H1 (cell line): ENCODE results near the gene CHCHD3. TPM values are rescaled to one million over a fixed set of nuclear protein-coding genes. Genes with fewer than 3 reads are reported as not detected.

ENCODE experiments used
- CTCF ChIA-PET: fragments of 300-600 bp; sonication (Branson Sonifier 250); formaldehyde crosslinking; loops from one replicate; lab custom pipeline; 2021; ENCODE audit not compliant: partially characterized antibody; lab: Charles Lee
- POLR2A ChIA-PET: fragments of 300-600 bp; sonication (Branson Sonifier 250); formaldehyde crosslinking; loops from one replicate; lab custom pipeline; 2021; ENCODE audit warnings: inconsistent platforms; ENCODE audit not compliant: partially characterized antibody; lab: Charles Lee
- DNase-seq, 2 experiments: peaks; one replicate each; pipeline versions ENCODE4 v3.0.0 to v3.0.0-alpha.2; 2010 to 2022; ENCODE audit warnings: low spot score in 2 of 2, low read depth in 1 of 2, mixed read lengths in 1 of 2
- FAIRE-seq: peaks from 2 replicates; lab custom pipeline; 2011; peaks lifted over from hg19 to GRCh38; lab: Jason Lieb, UNC
- H2AFZ ChIP-seq: 2 replicates; pipeline ENCODE4 v1.8.1; 2012; ENCODE audit warnings: low read length, inconsistent platforms
- H2AK5ac ChIP-seq: 2 replicates; pipeline ENCODE4 v1.6.1; 2013; ENCODE audit warnings: low read depth, low read length
- H2BK120ac ChIP-seq: replicated peaks from 2 replicates; pipeline ENCODE3; 2013; ENCODE audit warnings: low read depth, low read length, inconsistent platforms
- H2BK12ac ChIP-seq: 2 replicates; pipeline ENCODE4 v1.6.1; 2013; ENCODE audit warnings: low read depth, low read length
- H2BK15ac ChIP-seq: 2 replicates; pipeline ENCODE4 v1.6.1; 2013; ENCODE audit warnings: low read length
- H2BK20ac ChIP-seq: 2 replicates; pipeline ENCODE4 v1.6.1; 2013; ENCODE audit warnings: low read length
- H2BK5ac ChIP-seq: 2 replicates; pipeline ENCODE4 v1.6.1; 2013; ENCODE audit warnings: low read depth, low read length
- H3K14ac ChIP-seq: 2 replicates; pipeline ENCODE4 v1.6.1; 2013; ENCODE audit warnings: inconsistent platforms; ENCODE audit not compliant: insufficient read length
- H3K18ac ChIP-seq: 2 replicates; pipeline ENCODE4 v1.6.1; 2013; ENCODE audit warnings: low read length; ENCODE audit errors: extremely low read depth
- H3K23ac ChIP-seq: 2 replicates; pipeline ENCODE4 v1.6.1; 2013; ENCODE audit warnings: inconsistent platforms; ENCODE audit not compliant: insufficient read length
- H3K23me2 ChIP-seq: 2 replicates; pipeline ENCODE4 v1.6.1; 2013; ENCODE audit warnings: low read depth, low read length
- H3K27ac ChIP-seq: 2 replicates; pipeline ENCODE4 v1.6.1; 2011; ENCODE audit warnings: low read depth, low read length, inconsistent platforms
- H3K27me3 ChIP-seq, 4 experiments: replicated peaks in 1 of 4; 1 replicate in 1 of 4; 2 replicates in 3 of 4; pipeline versions ENCODE4 v1.6.1 to v1.8.1; 2011 to 2013; ENCODE audit warnings: low read length in 3 of 4, mild to moderate bottlenecking in 3 of 4, inconsistent platforms in 2 of 4, mixed read lengths in 2 of 4, moderate library complexity in 1 of 4; ENCODE audit not compliant: control insufficient read depth in 3 of 4, insufficient read depth in 3 of 4; ENCODE audit errors: extremely low read depth in 1 of 4
- H3K36me3 ChIP-seq, 4 experiments: 2 replicates each; pipeline versions ENCODE4 v1.6.1 to v1.8.1; 2011 to 2013; ENCODE audit warnings: mild to moderate bottlenecking in 4 of 4, low read length in 3 of 4, moderate library complexity in 2 of 4, control low read depth in 1 of 4, inconsistent platforms in 1 of 4; ENCODE audit not compliant: insufficient read depth in 4 of 4, control insufficient read depth in 2 of 4
- H3K4ac ChIP-seq: replicated peaks from 2 replicates; pipeline ENCODE3; 2013; ENCODE audit warnings: low read length, low read depth, mixed read lengths, inconsistent platforms; ENCODE audit not compliant: insufficient read length
- H3K4me1 ChIP-seq, 4 experiments: replicated peaks in 1 of 4; 1 replicate in 1 of 4; 2 replicates in 3 of 4; pipeline versions ENCODE4 v1.6.1 to v1.8.1; 2011 to 2013; ENCODE audit warnings: low read length in 3 of 4, inconsistent platforms in 2 of 4, mixed read lengths in 1 of 4; ENCODE audit not compliant: insufficient read depth in 4 of 4, control insufficient read depth in 3 of 4
- H3K4me2 ChIP-seq, 2 experiments: 2 replicates each; pipeline versions ENCODE4 v1.6.1 to v1.8.1; 2011 to 2013; ENCODE audit warnings: low read depth in 2 of 2, low read length in 2 of 2, control low read depth in 1 of 2, inconsistent platforms in 1 of 2, mild to moderate bottlenecking in 1 of 2; ENCODE audit not compliant: insufficient read depth in 1 of 2
- H3K4me3 ChIP-seq, 4 experiments: fragments of 200-600, 300-600 bp in 1 of 4; sonication (generic), shearing (Covaris generic), sonication (Bioruptor Twin) in 1 of 4; 2 replicates each; pipeline versions ENCODE4 v1.5.1 to v1.8.1; 2011 to 2016; ENCODE audit warnings: low read length in 4 of 4, low read depth in 3 of 4, control low read depth in 2 of 4, inconsistent platforms in 2 of 4, mild to moderate bottlenecking in 2 of 4, mixed read lengths in 1 of 4, moderate library complexity in 1 of 4; ENCODE audit not compliant: insufficient read depth in 2 of 4; ENCODE audit errors: extremely low read depth in 1 of 4
- H3K56ac ChIP-seq: replicated peaks from 2 replicates; pipeline ENCODE3; 2013; ENCODE audit warnings: low read depth, mild to moderate bottlenecking, mixed read lengths, low read length, inconsistent platforms; ENCODE audit not compliant: insufficient read length
- H3K79me1 ChIP-seq: 2 replicates; pipeline ENCODE4 v1.6.1; 2013; ENCODE audit warnings: low read depth, low read length, control low read depth
- H3K79me2 ChIP-seq, 2 experiments: 2 replicates each; pipeline versions ENCODE4 v1.6.1 to v1.8.1; 2012 to 2013; ENCODE audit warnings: low read length in 2 of 2, mild to moderate bottlenecking in 2 of 2, inconsistent platforms in 1 of 2; ENCODE audit not compliant: insufficient read depth in 2 of 2, control insufficient read depth in 1 of 2
- H3K9ac ChIP-seq, 4 experiments: replicated peaks in 1 of 4; 1 replicate in 1 of 4; 2 replicates in 3 of 4; pipeline versions ENCODE4 v1.6.1 to v1.8.1; 2011 to 2013; ENCODE audit warnings: low read depth in 3 of 4, low read length in 3 of 4, control low read depth in 2 of 4, mild to moderate bottlenecking in 2 of 4, moderate library complexity in 2 of 4, inconsistent platforms in 1 of 4; ENCODE audit errors: extremely low read depth in 1 of 4
- H3K9me3 ChIP-seq, 2 experiments: 2 replicates each; pipeline versions ENCODE4 v1.6.1 to v1.8.1; 2012 to 2013; ENCODE audit warnings: mild to moderate bottlenecking in 2 of 2, moderate library complexity in 2 of 2, control low read depth in 1 of 2, inconsistent platforms in 1 of 2, low read depth in 1 of 2, low read length in 1 of 2, mixed read lengths in 1 of 2; ENCODE audit not compliant: insufficient read depth in 2 of 2
- H4K20me1 ChIP-seq, 2 experiments: replicated peaks in 1 of 2; 2 replicates each; pipeline versions ENCODE3 to v1.8.1; 2011 to 2013; ENCODE audit warnings: inconsistent platforms in 2 of 2, low read length in 2 of 2, mild to moderate bottlenecking in 1 of 2; ENCODE audit not compliant: insufficient read depth in 2 of 2, control insufficient read depth in 1 of 2
- H4K5ac ChIP-seq: 2 replicates; pipeline ENCODE4 v1.6.1; 2013; ENCODE audit warnings: low read length, low read depth, mixed read lengths, inconsistent platforms; ENCODE audit not compliant: insufficient read length
- H4K8ac ChIP-seq: 2 replicates; pipeline ENCODE4 v1.8.0; 2013; ENCODE audit warnings: mild to moderate bottlenecking, moderate library complexity, low read length, inconsistent platforms; ENCODE audit not compliant: insufficient read depth; ENCODE audit errors: extremely low read depth
- H4K91ac ChIP-seq: replicated peaks from 2 replicates; pipeline ENCODE3; 2013; ENCODE audit warnings: low read length, mixed read lengths, inconsistent platforms; ENCODE audit not compliant: insufficient read length
- ASH2L ChIP-seq: fragments of 200-600, 300-600 bp; sonication (generic); IDR thresholded peaks from one replicate; pipeline ENCODE4 v1.7.1; 2017; ENCODE audit warnings: low read length
- ATF3 ChIP-seq: IDR thresholded peaks from 2 replicates; pipeline ENCODE4 v1.6.1; 2011; ENCODE audit warnings: low read depth, mild to moderate bottlenecking, low read length; ENCODE audit not compliant: insufficient read depth
- BACH1 ChIP-seq: IDR thresholded peaks from 2 replicates; pipeline ENCODE4 v1.6.1; 2012; ENCODE audit warnings: low read length, improper control_type of control experiment
- BCL11A ChIP-seq, 2 experiments: IDR thresholded peaks; one replicate each; pipeline ENCODE4 v1.6.1; 2011; ENCODE audit warnings: low read depth in 2 of 2, low read length in 2 of 2, mild to moderate bottlenecking in 2 of 2
- CREB1 ChIP-seq: IDR thresholded peaks from 2 replicates; pipeline ENCODE4 v1.6.1; 2012; ENCODE audit warnings: inconsistent platforms
- EZH2 ChIP-seq: fragments of 200-600 bp; sonication (generic); IDR thresholded peaks from 2 replicates; pipeline ENCODE4 v1.7.1; 2012; ENCODE audit warnings: low read depth, mild to moderate bottlenecking, moderate library complexity, low read length, inconsistent platforms; ENCODE audit not compliant: severe bottlenecking
- MAFK ChIP-seq: IDR thresholded peaks from 2 replicates; pipeline ENCODE4 v1.6.1; 2012; ENCODE audit warnings: low read depth, mild to moderate bottlenecking, improper control_type of control experiment, low read length
- NANOG ChIP-seq: IDR thresholded peaks from 2 replicates; pipeline ENCODE4 v1.6.1; 2011; ENCODE audit warnings: low read length, low read depth, mild to moderate bottlenecking, inconsistent platforms; ENCODE audit not compliant: insufficient read depth, poor library complexity, severe bottlenecking
- PHF8 ChIP-seq: fragments of 200-600 bp; sonication (generic); conservative IDR thresholded peaks from 2 replicates; pipeline ENCODE4 v1.7.1; 2012; ENCODE audit warnings: low read depth, mild to moderate bottlenecking, inconsistent platforms, low read length, moderate library complexity
- RAD21 ChIP-seq, 2 experiments: IDR thresholded peaks in 1 of 2; conservative IDR thresholded peaks in 1 of 2; 2 replicates each; pipeline ENCODE4 v1.6.1; 2011; ENCODE audit warnings: low read depth in 2 of 2, low read length in 2 of 2, improper control_type of control experiment in 1 of 2, inconsistent platforms in 1 of 2, mild to moderate bottlenecking in 1 of 2, moderate library complexity in 1 of 2
- SP4 ChIP-seq: IDR thresholded peaks from 2 replicates; pipeline ENCODE4 v1.6.1; 2012; ENCODE audit warnings: low read length, inconsistent platforms
- TAF1 ChIP-seq: IDR thresholded peaks from 2 replicates; pipeline ENCODE4 v1.6.1; 2011; ENCODE audit warnings: mild to moderate bottlenecking, low read depth, low read length
- TBP ChIP-seq: IDR thresholded peaks from 2 replicates; pipeline ENCODE4 v1.6.1; 2011; ENCODE audit warnings: low read depth, low read length, improper control_type of control experiment
- TEAD4 ChIP-seq: IDR thresholded peaks from 2 replicates; pipeline ENCODE4 v1.6.1; 2012; ENCODE audit warnings: low read depth, low read length, inconsistent platforms, mixed read lengths
- WGBS, 2 experiments: shearing (Covaris generic) in 1 of 2; methylation state at CpG; one replicate each; pipeline versions ENCODE4 v1.1.6 to v1.1.7; 2013 to 2015; ENCODE audit warnings: low lambda C conversion rate in 2 of 2, mixed read lengths in 2 of 2, inconsistent platforms in 1 of 2, low coverage in 1 of 2, missing lambda C conversion rate in 1 of 2; ENCODE audit not compliant: insufficient replicate concordance in 2 of 2, insufficient coverage in 1 of 2, insufficient read length in 1 of 2; ENCODE audit errors: extremely low coverage in 1 of 2, missing lambda C conversion rate in 1 of 2; 5-methylcytosine and 5-hydroxymethylcytosine counted together
- polyA plus RNA-seq, 7 experiments: library from polyadenylated mRNA; depleted of rRNA in 3 of 7; stranded (reverse) in 5 of 7; unstranded in 2 of 7; fragments of >200 nt in 5 of 7; fragments of 200-250 nt in 2 of 7; gene quantifications; 1 replicate in 5 of 7; 2 replicates in 1 of 7; 4 replicates in 1 of 7; pipeline versions ENCODE4 v1.2.1 to v1.2.3, GENCODE V29; 2011 to 2013; ENCODE audit warnings: missing spikeins in 2 of 7, mixed read lengths in 2 of 7
- total RNA-seq: library from RNA; stranded (reverse); fragmentation: NEBNext Ultra II Directional; extraction: Animal tissue kit (Norgen Biotek cat#: 25700); gene quantifications from 2 replicates; pipeline ENCODE4 v1.2.1, GENCODE V29; 2021

The CHCHD3 gene
- total and polyA plus RNA-seq, 2 of the 8 experiments (the other 6 are each of a cell fraction or from before 2014, with no cell fraction given): 42.9 to 137 TPM

- no peak overlapping the region for H3K27ac ChIP-seq
- H3K9ac ChIP-seq: no peak overlapping the region
- no peaks in the 10 kb centered on the region for H3K23me2 ChIP-seq
- no peak overlapping the region for H2BK5ac ChIP-seq
- H3K9me3 ChIP-seq: peaks cover 0 to 3% of the 10 kb centered on the region in 2 experiments; a peak in 1 of 4 replicates
- no peak overlapping the region for H2BK20ac ChIP-seq
- H3K18ac ChIP-seq: no peak overlapping the region
- peaks cover under 1 to 4% of the 10 kb centered on the region in 2 experiments for H4K20me1 ChIP-seq
- peaks cover 0 to 9% (median 4%) of the 10 kb centered on the region in 4 experiments; a peak in 4 of 7 replicates for H3K4me1 ChIP-seq
- ChIA-PET POLR2A (no interaction called here), CTCF (interaction anchor here (0.7 to 1.6 kb wide), 4 partner anchors 9 to 272 kb away, joined by 3 to 4 read pairs (median 4); no protein-coding TSS in a partner anchor)
- no peak overlapping the region for H3K4me3 ChIP-seq
- H3K56ac ChIP-seq: no peak overlapping the region
- H4K91ac ChIP-seq: no peak overlapping the region
- no peak overlapping the region for H3K14ac ChIP-seq
- no peak overlapping the region for H4K8ac ChIP-seq
- peaks cover 0 to 18% of the 10 kb centered on the region in 2 experiments; a peak in 1 of 4 replicates for H3K79me2 ChIP-seq
- H2AK5ac ChIP-seq: no peak overlapping the region
- no peak overlapping the region for H4K5ac ChIP-seq
- H3K4ac ChIP-seq: no peak overlapping the region
- WGBS, 2 experiments: 93% methylated on average over 1 of the region's 1 CpG; no CpG with 5 or more reads in 1 of the 2 experiments
- no peak overlapping the region for H3K4me2 ChIP-seq
- H2AFZ ChIP-seq: no peak overlapping the region
- no peak for FAIRE-seq
- H3K23ac ChIP-seq: no peak overlapping the region
- H3K79me1 ChIP-seq: no peaks in the 10 kb centered on the region
- H3K27me3 ChIP-seq: no peaks in the 10 kb centered on the region
- H3K36me3 ChIP-seq: no peaks in the 10 kb centered on the region; a peak in 1 of 8 replicates
- no peak for DNase-seq
- no peak overlapping the region for H2BK15ac ChIP-seq
- no peak overlapping the region for H2BK12ac ChIP-seq
- H2BK120ac ChIP-seq: no peak overlapping the region
- TF ChIP-seq TBP (no peak), BACH1 (no peak), EZH2 (no peak), ASH2L (no peak), ATF3 (no peak), BCL11A (IDR thresholded peaks at IDR 0.05; ENCODE audit: low read depth in 2 of 2, low read length in 2 of 2) (no peak), TAF1 (no peak), SP4 (no peak), RAD21 (IDR thresholded peaks at IDR 0.05 in 1 of 2, conservative IDR thresholded peaks at IDR 0.05 in 1 of 2; ENCODE audit: low read depth in 2 of 2, low read length in 2 of 2) (no peak), NANOG (no peak), CREB1 (no peak), MAFK (no peak), PHF8 (no peak), TEAD4 (no peak)
These were observed 146.3 kb downstream of the CHCHD3 start for GRCh38 chr7:132935608-132936007.
